ENCODE measurements around the gene SMYD1. TPM values are rescaled to one million over a fixed set of nuclear protein-coding genes. Genes with fewer than 3 reads are reported as not detected.

SMYD1 gene
- total and polyA plus RNA-seq, 4 experiments from 2014 or later: not detected

GRCh38 chr2:88125344-88125923, 57.8 kb downstream of the SMYD1 start:
- ChIA-PET POLR2A (ENCODE audit: partially characterized antibody) (no interaction called here), CTCF (ENCODE audit: partially characterized antibody) (no interaction called here)
- no peaks in the 10 kb centered on the region for H3K36me3 ChIP-seq (ENCODE audit: insufficient read depth, low read length)
- no peak for DNase-seq
- H3K27ac ChIP-seq (ENCODE audit: low read depth, low read length): no peak overlapping the region
- H3K4me3 ChIP-seq (ENCODE audit: low read length in 2 of 2): no peak overlapping the region
- no peaks in the 10 kb centered on the region for H3K4me1 Mint-ChIP-seq
- H3K27ac Mint-ChIP-seq: no peak overlapping the region
- intact Hi-C loops (cut with micrococcal nuclease): no loop called here
- H3K4me1 ChIP-seq (ENCODE audit: insufficient read depth, low read length): no peaks in the 10 kb centered on the region
- H3K36me3 Mint-ChIP-seq: no peaks in the 10 kb centered on the region
- H3K27me3 ChIP-seq (ENCODE audit: insufficient read depth, low read length): no peaks in the 10 kb centered on the region
- H3K27me3 Mint-ChIP-seq: peaks cover 16% of the 10 kb centered on the region in 2 donors
- H3K9me3 ChIP-seq (ENCODE audit: control insufficient read depth in 1 of 2, low read length in 2 of 2): no peaks in the 10 kb centered on the region
- no peak overlapping the region for H3K4me3 Mint-ChIP-seq
- H3K9me3 Mint-ChIP-seq: no peaks in the 10 kb centered on the region

GRCh38 chr2:88125924-88126771, 58.5 kb downstream of the SMYD1 start:
- Mint-ChIP-seq H3K4me3 (no peak overlapping the region), H3K27ac (no peak overlapping the region), H3K27me3 (peaks cover 15 to 16% of the 10 kb centered on the region in 2 donors), H3K9me3 (no peaks in the 10 kb centered on the region), H3K36me3 (no peaks in the 10 kb centered on the region), H3K4me1 (no peaks in the 10 kb centered on the region)
- Histone ChIP-seq H3K4me1 (ENCODE audit: insufficient read depth, low read length) (no peaks in the 10 kb centered on the region), H3K4me3 (ENCODE audit: low read length in 2 of 2) (no peak overlapping the region), H3K36me3 (ENCODE audit: insufficient read depth, low read length) (no peaks in the 10 kb centered on the region), H3K27me3 (ENCODE audit: insufficient read depth, low read length) (no peaks in the 10 kb centered on the region), H3K27ac (ENCODE audit: low read depth, low read length) (no peak overlapping the region), H3K9me3 (ENCODE audit: control insufficient read depth in 1 of 2, low read length in 2 of 2) (no peaks in the 10 kb centered on the region)
- no peak for DNase-seq
- CTCF ChIA-PET (ENCODE audit: partially characterized antibody): no interaction called here
- POLR2A ChIA-PET (ENCODE audit: partially characterized antibody): no interaction called here
- intact Hi-C loops (cut with micrococcal nuclease): no loop called here

- Histone ChIP-seq H3K9me3 (ENCODE audit: control insufficient read depth in 1 of 2, low read length in 2 of 2) (no peaks in the 10 kb centered on the region), H3K36me3 (ENCODE audit: insufficient read depth, low read length) (no peaks in the 10 kb centered on the region), H3K27ac (ENCODE audit: low read depth, low read length) (no peak overlapping the region), H3K4me3 (ENCODE audit: low read length in 2 of 2) (no peak overlapping the region), H3K4me1 (ENCODE audit: insufficient read depth, low read length) (no peaks in the 10 kb centered on the region), H3K27me3 (ENCODE audit: insufficient read depth, low read length) (no peaks in the 10 kb centered on the region)
- no peaks in the 10 kb centered on the region for H3K36me3 Mint-ChIP-seq
- H3K9me3 Mint-ChIP-seq: no peaks in the 10 kb centered on the region
- no peak overlapping the region for H3K4me3 Mint-ChIP-seq
- peaks cover 13 to 14% of the 10 kb centered on the region in 2 donors for H3K27me3 Mint-ChIP-seq
- DNase-seq: no peak
- POLR2A ChIA-PET (ENCODE audit: partially characterized antibody): no interaction called here
- CTCF ChIA-PET (ENCODE audit: partially characterized antibody): no interaction called here
- intact Hi-C loops (cut with micrococcal nuclease): no loop called here
- H3K27ac Mint-ChIP-seq: no peak overlapping the region
- H3K4me1 Mint-ChIP-seq: no peaks in the 10 kb centered on the region
Measured at GRCh38 chr2:88126772-88127637, 59.4 kb downstream of the SMYD1 start.

- intact Hi-C loops (cut with micrococcal nuclease): no loop called here
- POLR2A ChIA-PET (ENCODE audit: partially characterized antibody): no interaction called here
- peaks cover 13 to 16% of the 10 kb centered on the region in 2 donors for H3K27me3 Mint-ChIP-seq
Measured at GRCh38 chr2:88127638-88127887, 59.9 kb downstream of the SMYD1 start.

GRCh38 chr2:88127888-88128653, 60.4 kb downstream of the SMYD1 start, which contains the start of gene FABP1:
Gene FABP1, minus strand, starts transcription at chr2:88128062. Its CDS starts 45 bp downstream, at chr2:88128017.
- Mint-ChIP-seq H3K9me3 (no peaks in the 10 kb centered on the region), H3K4me1 (no peaks in the 10 kb centered on the region), H3K27ac (no peak within 1 kb of the TSS), H3K27me3 (peaks cover 13 to 15% of the 10 kb centered on the region in 2 donors), H3K36me3 (no peaks in the 10 kb centered on the region), H3K4me3 (no peak within 1 kb of the TSS)
- no peak for DNase-seq
- ChIA-PET POLR2A (ENCODE audit: partially characterized antibody) (no interaction called here), CTCF (ENCODE audit: partially characterized antibody) (no interaction called here)
- no peak within 1 kb of the TSS for H3K4me3 ChIP-seq (ENCODE audit: low read length in 2 of 2)
- H3K36me3 ChIP-seq (ENCODE audit: insufficient read depth, low read length): no peaks in the 10 kb centered on the region
- intact Hi-C loops (cut with micrococcal nuclease): no loop called here
- H3K27me3 ChIP-seq (ENCODE audit: insufficient read depth, low read length): no peaks in the 10 kb centered on the region
- H3K9me3 ChIP-seq (ENCODE audit: control insufficient read depth in 1 of 2, low read length in 2 of 2): no peaks in the 10 kb centered on the region
- H3K4me1 ChIP-seq (ENCODE audit: insufficient read depth, low read length): no peaks in the 10 kb centered on the region
- H3K27ac ChIP-seq (ENCODE audit: low read depth, low read length): no peak within 1 kb of the TSS

More at GRCh38 chr2:88127638-88127887, 59.9 kb downstream of the SMYD1 start:
- Histone ChIP-seq H3K27me3 (ENCODE audit: insufficient read depth, low read length) (no peaks in the 10 kb centered on the region), H3K4me3 (ENCODE audit: low read length in 2 of 2) (no peak overlapping the region), H3K36me3 (ENCODE audit: insufficient read depth, low read length) (no peaks in the 10 kb centered on the region), H3K27ac (ENCODE audit: low read depth, low read length) (no peak overlapping the region), H3K4me1 (ENCODE audit: insufficient read depth, low read length) (no peaks in the 10 kb centered on the region), H3K9me3 (ENCODE audit: control insufficient read depth in 1 of 2, low read length in 2 of 2) (no peaks in the 10 kb centered on the region)
- no peak for DNase-seq
- CTCF ChIA-PET (ENCODE audit: partially characterized antibody): no interaction called here
- Mint-ChIP-seq H3K4me3 (no peak overlapping the region), H3K36me3 (no peaks in the 10 kb centered on the region), H3K4me1 (no peaks in the 10 kb centered on the region), H3K9me3 (no peaks in the 10 kb centered on the region), H3K27ac (no peak overlapping the region)

GRCh38 chr2:88128654-88129312, 61.2 kb downstream of the SMYD1 start:
- Histone ChIP-seq H3K27ac (ENCODE audit: low read depth, low read length) (no peak overlapping the region), H3K36me3 (ENCODE audit: insufficient read depth, low read length) (no peaks in the 10 kb centered on the region), H3K4me1 (ENCODE audit: insufficient read depth, low read length) (no peaks in the 10 kb centered on the region), H3K4me3 (ENCODE audit: low read length in 2 of 2) (no peak overlapping the region), H3K27me3 (ENCODE audit: insufficient read depth, low read length) (no peaks in the 10 kb centered on the region), H3K9me3 (ENCODE audit: control insufficient read depth in 1 of 2, low read length in 2 of 2) (no peaks in the 10 kb centered on the region)
- Mint-ChIP-seq H3K4me1 (no peaks in the 10 kb centered on the region), H3K36me3 (no peaks in the 10 kb centered on the region), H3K4me3 (no peak overlapping the region), H3K27me3 (peaks cover 13 to 15% of the 10 kb centered on the region in 2 donors), H3K9me3 (no peaks in the 10 kb centered on the region), H3K27ac (no peak overlapping the region)
- ChIA-PET CTCF (ENCODE audit: partially characterized antibody) (no interaction called here), POLR2A (ENCODE audit: partially characterized antibody) (no interaction called here)
- no peak for DNase-seq
- intact Hi-C loops (cut with micrococcal nuclease): no loop called here
